Neural progenitor cell (in vitro differentiated cells): ENCODE data around the gene ENTPD2. TPM values are rescaled to one million over a fixed set of nuclear protein-coding genes. Genes with fewer than 3 reads are reported as not detected.

Experiments used
- DNase-seq: peaks from one replicate; pipeline ENCODE4 v3.0.0-alpha.2; 2016; ENCODE audit warnings: low spot score
- H2AFZ ChIP-seq: fragments of 200-600 bp; sonication (generic); replicated peaks from 2 replicates; pipeline ENCODE4 v1.6.1; 2016; ENCODE audit warnings: antibody characterized with exemption
- H3F3A ChIP-seq: fragments of 200-600 bp; sonication (generic); 2 replicates; pipeline ENCODE4 v1.6.1; 2016; ENCODE audit warnings: antibody characterized with exemption, low read depth
- H3K27ac ChIP-seq: fragments of 200-600 bp; sonication (generic); 2 replicates; pipeline ENCODE4 v1.5.1; 2016; ENCODE audit warnings: mild to moderate bottlenecking
- H3K27me3 ChIP-seq: fragments of 200-600 bp; sonication (generic); 2 replicates; pipeline ENCODE4 v1.6.1; 2016; ENCODE audit warnings: mild to moderate bottlenecking, moderate library complexity
- H3K36me3 ChIP-seq: fragments of 200-600 bp; sonication (generic); 2 replicates; pipeline ENCODE4 v1.5.1; 2016
- H3K4me1 ChIP-seq: fragments of 200-600 bp; sonication (generic); 2 replicates; pipeline ENCODE4 v1.6.1; 2016; ENCODE audit warnings: mixed run types
- H3K4me2 ChIP-seq: fragments of 200-600 bp; sonication (generic); 2 replicates; pipeline ENCODE4 v1.6.1; 2016
- H3K4me3 ChIP-seq: fragments of 200-600 bp; sonication (generic); 2 replicates; pipeline ENCODE4 v1.5.1; 2016
- H3K79me2 ChIP-seq: fragments of 200-600 bp; sonication (generic); 2 replicates; pipeline ENCODE4 v1.6.1; 2016; ENCODE audit warnings: low read depth
- H3K9ac ChIP-seq: fragments of 200-600 bp; sonication (generic); 2 replicates; pipeline ENCODE4 v1.6.1; 2016
- H3K9me3 ChIP-seq: fragments of 200-600 bp; sonication (generic); 2 replicates; pipeline ENCODE4 v1.5.1; 2016; ENCODE audit warnings: low read depth
- H4K20me1 ChIP-seq: fragments of 200-600 bp; sonication (generic); 2 replicates; pipeline ENCODE4 v1.6.1; 2016; ENCODE audit warnings: low read depth
- H3K27ac Mint-ChIP-seq: 3 replicates; pipeline ENCODE4 v1.8.0; 2021; ENCODE audit warnings: mixed read lengths
- H3K27me3 Mint-ChIP-seq: 2 replicates; pipeline ENCODE4 v1.8.0; 2022; ENCODE audit warnings: low read depth, mild to moderate bottlenecking, inconsistent platforms, moderate library complexity, mixed read lengths; ENCODE audit not compliant: insufficient read depth
- H3K36me3 Mint-ChIP-seq: 3 replicates; pipeline ENCODE4 v1.8.0; 2021; ENCODE audit warnings: mixed read lengths
- H3K4me1 Mint-ChIP-seq: 3 replicates; pipeline ENCODE4 v1.8.0; 2021; ENCODE audit warnings: mixed read lengths
- H3K4me3 Mint-ChIP-seq: 3 replicates; pipeline ENCODE4 v1.8.0; 2021; ENCODE audit warnings: mild to moderate bottlenecking, moderate library complexity, mixed read lengths
- H3K9me3 Mint-ChIP-seq: 3 replicates; pipeline ENCODE4 v1.8.0; 2020; ENCODE audit warnings: mixed read lengths
- CTCF ChIP-seq: fragments of 200-600 bp; sonication (generic); IDR thresholded peaks from 2 replicates; pipeline ENCODE4 v1.5.1; 2017; ENCODE audit warnings: antibody characterized with exemption, mild to moderate bottlenecking
- EZH2 ChIP-seq: fragments of 200-600 bp; sonication (generic); IDR thresholded peaks from 2 replicates; pipeline ENCODE4 v1.6.1; 2017; ENCODE audit warnings: antibody characterized with exemption, mild to moderate bottlenecking, moderate library complexity
- EZH2phosphoT487 ChIP-seq: fragments of 200-600 bp; sonication (generic); IDR thresholded peaks from 2 replicates; pipeline ENCODE4 v1.6.1; 2017; ENCODE audit warnings: antibody characterized with exemption
- small RNA-seq: library from RNA; depleted of rRNA; stranded (forward); fragments of <200 nt; gene quantifications from one replicate; pipeline ENCODE3, GENCODE V24; 2015
- total RNA-seq: library from RNA; depleted of rRNA; stranded (reverse); fragments of >200 nt; gene quantifications from 2 replicates; pipeline ENCODE4 v1.2.3, GENCODE V29; 2015; ENCODE audit warnings: low replicate concordance

ENTPD2 gene
- total RNA-seq, 1 donor from 2014 or later: not detected

GRCh38 chr9:137001857-137002645, 51.8 kb downstream of the ENTPD2 start:
- peaks cover 7% of the 10 kb centered on the region for H3K9me3 Mint-ChIP-seq
- H3K36me3 ChIP-seq: no peaks in the 10 kb centered on the region
- peaks cover 4% of the 10 kb centered on the region for H3K27me3 ChIP-seq

GRCh38 chr9:137000177-137000930, 53.5 kb downstream of the ENTPD2 start:
- Mint-ChIP-seq H3K27ac (no peak overlapping the region), H3K4me3 (no peak overlapping the region), H3K9me3 (peaks cover 7% of the 10 kb centered on the region), H3K27me3 (peaks cover 24% of the 10 kb centered on the region), H3K36me3 (no peaks in the 10 kb centered on the region), H3K4me1 (peaks cover 10% of the 10 kb centered on the region)
- no peak for DNase-seq
- Histone ChIP-seq H3F3A (peaks cover 4% of the 10 kb centered on the region), H3K4me2 (no peak overlapping the region), H3K9me3 (no peaks in the 10 kb centered on the region), H2AFZ (no peak overlapping the region), H3K27ac (no peak overlapping the region), H3K4me3 (no peak overlapping the region), H3K27me3 (peaks cover 12% of the 10 kb centered on the region), H3K79me2 (no peaks in the 10 kb centered on the region), H4K20me1 (no peaks in the 10 kb centered on the region), H3K4me1 (peaks cover 11% of the 10 kb centered on the region), H3K36me3 (no peaks in the 10 kb centered on the region), H3K9ac (no peak overlapping the region)
- no peak for TF ChIP-seq EZH2phosphoT487
- TF ChIP-seq EZH2: no peak
- TF ChIP-seq CTCF: no peak

More at GRCh38 chr9:137001857-137002645, 51.8 kb downstream of the ENTPD2 start:
- H3K4me3 ChIP-seq: no peak overlapping the region
- Mint-ChIP-seq H3K27ac (no peak overlapping the region), H3K36me3 (no peaks in the 10 kb centered on the region), H3K4me3 (no peak overlapping the region), H3K4me1 (peaks cover 10% of the 10 kb centered on the region), H3K27me3 (peaks cover 26% of the 10 kb centered on the region)
- H3F3A ChIP-seq: peaks cover 4% of the 10 kb centered on the region
- H3K4me1 ChIP-seq: peaks cover 3% of the 10 kb centered on the region
- no peak overlapping the region for H2AFZ ChIP-seq
- no peaks in the 10 kb centered on the region for H3K79me2 ChIP-seq
- no peak for DNase-seq
- no peak overlapping the region for H3K27ac ChIP-seq
- H3K9me3 ChIP-seq: no peaks in the 10 kb centered on the region
- TF ChIP-seq EZH2 (no peak), EZH2phosphoT487 (no peak), CTCF (no peak)
- H4K20me1 ChIP-seq: no peaks in the 10 kb centered on the region
- H3K4me2 ChIP-seq: no peak overlapping the region
- H3K9ac ChIP-seq: no peak overlapping the region

Small RNAs within 50 kb of the gene (small RNA-seq; reads per million reads assigned to genes)
- not detected for gene RF00153

Other genes starting within 250 kb of the ENTPD2 start
- 71.2 and 148 TPM in 2 replicates for gene RABL6, start 246.1 kb downstream of the ENTPD2 start, total RNA-seq
- gene AJM1, start 211.6 kb downstream of the ENTPD2 start, total RNA-seq: 0.77 TPM in 1 of 2 replicates, not detected in the other
- 58.8 and 110 TPM in 2 replicates for gene PHPT1, start 204.7 kb downstream of the ENTPD2 start, total RNA-seq
- gene MAMDC4, start 201.7 kb downstream of the ENTPD2 start, total RNA-seq: 2.6 and 8.3 TPM in 2 replicates
- 269 and 293 TPM in 2 replicates for gene EDF1, start 187.8 kb downstream of the ENTPD2 start, total RNA-seq
- 16.1 and 33.9 TPM in 2 replicates for gene TRAF2, start 167.5 kb downstream of the ENTPD2 start, total RNA-seq
- 21.5 and 85.1 TPM in 2 replicates for gene FBXW5, start 109.3 kb downstream of the ENTPD2 start, total RNA-seq
- gene C8G, start 108.8 kb downstream of the ENTPD2 start, total RNA-seq: not detected in 2 replicates
- gene LCN12, start 101.8 kb downstream of the ENTPD2 start, total RNA-seq: 0.19 TPM in 1 of 2 replicates, not detected in the other
- gene PTGDS, start 76.6 kb downstream of the ENTPD2 start, total RNA-seq: not detected in 2 replicates
- gene LCNL1, start 71.1 kb downstream of the ENTPD2 start, total RNA-seq: 0.09 TPM in 1 of 2 replicates, not detected in the other
- gene PAXX, start 61.6 kb downstream of the ENTPD2 start, total RNA-seq: 31.5 and 79.6 TPM in 2 replicates
- gene CLIC3, start 57.5 kb downstream of the ENTPD2 start, total RNA-seq: not detected in 2 replicates
- gene ABCA2, start 25.8 kb downstream of the ENTPD2 start, total RNA-seq: 2.7 and 19.7 TPM in 2 replicates
- not detected in 2 replicates for gene FUT7, start 22.0 kb downstream of the ENTPD2 start, total RNA-seq
- 3.8 and 31.3 TPM in 2 replicates for gene NPDC1, start 7.9 kb downstream of the ENTPD2 start, total RNA-seq
- 5.7 and 27.7 TPM in 2 replicates for gene SAPCD2, start 16.5 kb upstream of the ENTPD2 start, total RNA-seq
- gene UAP1L1, start 23.5 kb upstream of the ENTPD2 start, total RNA-seq: 0.12 and 0.51 TPM in 2 replicates
- gene MAN1B1, start 32.9 kb upstream of the ENTPD2 start, total RNA-seq: 24.6 and 43.5 TPM in 2 replicates
- gene DPP7, start 60.7 kb upstream of the ENTPD2 start, total RNA-seq: 2.6 and 24.3 TPM in 2 replicates
- gene GRIN1, start 85.1 kb upstream of the ENTPD2 start, total RNA-seq: 0.03 TPM in 1 of 2 replicates, not detected in the other
- gene LRRC26, start 116.0 kb upstream of the ENTPD2 start, total RNA-seq: 0.59 TPM in 1 of 2 replicates, not detected in the other
- not detected in 2 replicates for gene TMEM210, start 118.0 kb upstream of the ENTPD2 start, total RNA-seq
- gene ANAPC2, start 134.5 kb upstream of the ENTPD2 start, total RNA-seq: 18.9 and 30.9 TPM in 2 replicates
- 27.9 and 69.8 TPM in 2 replicates for gene SSNA1, start 134.6 kb upstream of the ENTPD2 start, total RNA-seq
- gene TPRN, start 146.7 kb upstream of the ENTPD2 start, total RNA-seq: 3.4 and 9.1 TPM in 2 replicates
- 21.6 and 43.7 TPM in 2 replicates for gene TMEM203, start 151.6 kb upstream of the ENTPD2 start, total RNA-seq
- 5.1 and 20.5 TPM in 2 replicates for gene NDOR1, start 151.6 kb upstream of the ENTPD2 start, total RNA-seq
- 0.77 and 0.84 TPM in 2 replicates for gene RNF208, start 168.2 kb upstream of the ENTPD2 start, total RNA-seq
- 0.56 TPM in 1 of 2 replicates, not detected in the other for gene CYSRT1, start 171.1 kb upstream of the ENTPD2 start, total RNA-seq
- not detected in 2 replicates for gene RNF224, start 173.4 kb upstream of the ENTPD2 start, total RNA-seq
- gene SLC34A3, start 176.8 kb upstream of the ENTPD2 start, total RNA-seq: not detected in 2 replicates
- 183 and 367 TPM in 2 replicates for gene TUBB4B, start 187.2 kb upstream of the ENTPD2 start, total RNA-seq
- not detected in 2 replicates for gene STPG3, start 197.2 kb upstream of the ENTPD2 start, total RNA-seq
- 35.2 and 76.1 TPM in 2 replicates for gene NELFB, start 201.3 kb upstream of the ENTPD2 start, total RNA-seq
- 0.39 and 2.8 TPM in 2 replicates for gene TOR4A, start 223.7 kb upstream of the ENTPD2 start, total RNA-seq
- gene NRARP, start 248.2 kb upstream of the ENTPD2 start, total RNA-seq: 20.7 and 25.2 TPM in 2 replicates